ENCODE measurements around the gene FLG2. TPM values are rescaled to one million over a fixed set of nuclear protein-coding genes. Genes with fewer than 3 reads are reported as not detected.
"Not testable (repeated sequence)": the region's sequence is repeated elsewhere in the genome, so short reads cannot be mapped to it uniquely, and the experiment has no call there.

Gene FLG2
- total and polyA plus RNA-seq, 2 of the 8 experiments (the other 6 are each of a cell fraction or from before 2014, with no cell fraction given), result not detected

- H3K14ac ChIP-seq (ENCODE audit: insufficient read length); H2BK120ac ChIP-seq (replicated peaks; ENCODE audit: low read depth, low read length); H4K20me1 ChIP-seq (replicated peaks in 1 of 2; ENCODE audit: control insufficient read depth in 1 of 2, insufficient read depth in 2 of 2, low read length in 2 of 2); H3K27me3 ChIP-seq (replicated peaks in 1 of 4; ENCODE audit: control insufficient read depth in 3 of 4, extremely low read depth in 1 of 4, insufficient read depth in 3 of 4, low read length in 3 of 4); H2BK15ac ChIP-seq (ENCODE audit: low read length); H3K36me3 ChIP-seq (ENCODE audit: control insufficient read depth in 2 of 4, insufficient read depth in 4 of 4, low read length in 3 of 4); H3K18ac ChIP-seq (ENCODE audit: extremely low read depth, low read length); H2AK5ac ChIP-seq (ENCODE audit: low read depth, low read length); H3K4ac ChIP-seq (replicated peaks; ENCODE audit: insufficient read length, low read depth, low read length); DNase-seq (ENCODE audit: low read depth in 1 of 2, low spot score in 2 of 2); H4K8ac ChIP-seq (ENCODE audit: extremely low read depth, insufficient read depth, low read length); H4K91ac ChIP-seq (replicated peaks; ENCODE audit: insufficient read length, low read length); H4K5ac ChIP-seq (ENCODE audit: insufficient read length, low read depth, low read length); H3K4me2 ChIP-seq (ENCODE audit: insufficient read depth in 1 of 2, low read depth in 2 of 2, low read length in 2 of 2); H3K23ac ChIP-seq (ENCODE audit: insufficient read length); H3K9ac ChIP-seq (replicated peaks in 1 of 4; ENCODE audit: extremely low read depth in 1 of 4, low read depth in 3 of 4, low read length in 3 of 4); H3K27ac ChIP-seq (ENCODE audit: low read depth, low read length); H2BK5ac ChIP-seq (ENCODE audit: low read depth, low read length); H3K4me1 ChIP-seq (replicated peaks in 1 of 4; ENCODE audit: control insufficient read depth in 3 of 4, insufficient read depth in 4 of 4, low read length in 3 of 4); H2AFZ ChIP-seq (ENCODE audit: low read length); H2BK20ac ChIP-seq (ENCODE audit: low read length); H3K23me2 ChIP-seq (ENCODE audit: low read depth, low read length); H3K79me1 ChIP-seq (ENCODE audit: low read depth, low read length); POLR2A ChIA-PET (ENCODE audit: partially characterized antibody); CTCF ChIA-PET (ENCODE audit: partially characterized antibody); H2BK12ac ChIP-seq (ENCODE audit: low read depth, low read length); H3K56ac ChIP-seq (replicated peaks; ENCODE audit: insufficient read length, low read depth, low read length); H3K4me3 ChIP-seq (ENCODE audit: extremely low read depth in 1 of 4, insufficient read depth in 2 of 4, low read depth in 3 of 4, low read length in 4 of 4); H3K79me2 ChIP-seq (ENCODE audit: control insufficient read depth in 1 of 2, insufficient read depth in 2 of 2, low read length in 2 of 2); FAIRE-seq: not testable (repeated sequence)
- 82% methylated on average over 8 of the region's 8 CpGs; no CpG with 5 or more reads in 1 of the 2 experiments for WGBS, 2 experiments (ENCODE audit: extremely low coverage in 1 of 2, insufficient coverage in 1 of 2, insufficient read length in 1 of 2, insufficient replicate concordance in 2 of 2, low coverage in 1 of 2, low lambda C conversion rate in 2 of 2, missing lambda C conversion rate in 1 of 2)
- peaks cover 47 to 80% of the 10 kb centered on the region in 2 experiments for H3K9me3 ChIP-seq (ENCODE audit: insufficient read depth in 2 of 2, low read depth in 1 of 2, low read length in 1 of 2)
Observed at GRCh38 chr1:152307970-152308369, 51.8 kb downstream of the FLG2 start.

- H3K36me3 ChIP-seq (ENCODE audit: control insufficient read depth in 2 of 4, insufficient read depth in 4 of 4, low read length in 3 of 4); H3K18ac ChIP-seq (ENCODE audit: extremely low read depth, low read length); H3K4me3 ChIP-seq (ENCODE audit: extremely low read depth in 1 of 4, insufficient read depth in 2 of 4, low read depth in 3 of 4, low read length in 4 of 4); H2AFZ ChIP-seq (ENCODE audit: low read length); H2BK5ac ChIP-seq (ENCODE audit: low read depth, low read length); H3K56ac ChIP-seq (replicated peaks; ENCODE audit: insufficient read length, low read depth, low read length); H3K4ac ChIP-seq (replicated peaks; ENCODE audit: insufficient read length, low read depth, low read length); FAIRE-seq; H3K4me2 ChIP-seq (ENCODE audit: insufficient read depth in 1 of 2, low read depth in 2 of 2, low read length in 2 of 2); H4K8ac ChIP-seq (ENCODE audit: extremely low read depth, insufficient read depth, low read length); H2AK5ac ChIP-seq (ENCODE audit: low read depth, low read length); H3K9ac ChIP-seq (replicated peaks in 1 of 4; ENCODE audit: extremely low read depth in 1 of 4, low read depth in 3 of 4, low read length in 3 of 4); H3K27ac ChIP-seq (ENCODE audit: low read depth, low read length); H4K5ac ChIP-seq (ENCODE audit: insufficient read length, low read depth, low read length); H3K79me1 ChIP-seq (ENCODE audit: low read depth, low read length); H3K4me1 ChIP-seq (replicated peaks in 1 of 4; ENCODE audit: control insufficient read depth in 3 of 4, insufficient read depth in 4 of 4, low read length in 3 of 4); H4K20me1 ChIP-seq (replicated peaks in 1 of 2; ENCODE audit: control insufficient read depth in 1 of 2, insufficient read depth in 2 of 2, low read length in 2 of 2); DNase-seq (ENCODE audit: low read depth in 1 of 2, low spot score in 2 of 2); H3K27me3 ChIP-seq (replicated peaks in 1 of 4; ENCODE audit: control insufficient read depth in 3 of 4, extremely low read depth in 1 of 4, insufficient read depth in 3 of 4, low read length in 3 of 4); H2BK12ac ChIP-seq (ENCODE audit: low read depth, low read length); H2BK20ac ChIP-seq (ENCODE audit: low read length); H2BK120ac ChIP-seq (replicated peaks; ENCODE audit: low read depth, low read length); H4K91ac ChIP-seq (replicated peaks; ENCODE audit: insufficient read length, low read length); H2BK15ac ChIP-seq (ENCODE audit: low read length); H3K79me2 ChIP-seq (ENCODE audit: control insufficient read depth in 1 of 2, insufficient read depth in 2 of 2, low read length in 2 of 2); POLR2A ChIA-PET (ENCODE audit: partially characterized antibody); CTCF ChIA-PET (ENCODE audit: partially characterized antibody); H3K23ac ChIP-seq (ENCODE audit: insufficient read length); H3K23me2 ChIP-seq (ENCODE audit: low read depth, low read length); H3K14ac ChIP-seq (ENCODE audit: insufficient read length): not testable (repeated sequence)
- 84% methylated on average over 10 of the region's 10 CpGs; no CpG with 5 or more reads in 1 of the 2 experiments for WGBS, 2 experiments (ENCODE audit: extremely low coverage in 1 of 2, insufficient coverage in 1 of 2, insufficient read length in 1 of 2, insufficient replicate concordance in 2 of 2, low coverage in 1 of 2, low lambda C conversion rate in 2 of 2, missing lambda C conversion rate in 1 of 2)
- H3K9me3 ChIP-seq (ENCODE audit: insufficient read depth in 2 of 2, low read depth in 1 of 2, low read length in 1 of 2), result peaks cover 48 to 67% of the 10 kb centered on the region in 2 experiments
Observed at GRCh38 chr1:152306123-152306522, 53.7 kb downstream of the FLG2 start.
